Fibroblast of the aortic adventitia (primary cell): Measurements from ENCODE around the gene ZNF780A. TPM values are rescaled to one million over a fixed set of nuclear protein-coding genes. Genes with fewer than 3 reads are reported as not detected.

Source experiments
- DNase-seq: peaks from one replicate; pipeline ENCODE4 v3.0.0-alpha.2; 2010; ENCODE audit warnings: low read depth
- H3K4me3 ChIP-seq: 2 replicates; pipeline ENCODE4 v1.5.1; 2011; ENCODE audit warnings: low read depth, mild to moderate bottlenecking, control low read depth, low read length, moderate library complexity
- total RNA-seq: library from RNA; depleted of rRNA; stranded (reverse); fragments of >200 nt; gene quantifications from 2 replicates; pipeline ENCODE4 v1.2.3, GENCODE V29; 2012; ENCODE audit warnings: low replicate concordance
- TF ChIP-seq, protein P1 (sequence below): IDR thresholded peaks from 2 replicates; pipeline ENCODE4 v1.5.1; 2011; ENCODE audit warnings: mild to moderate bottlenecking, low read length, control low read depth, inconsistent platforms; ENCODE audit not compliant: insufficient read depth

Gene ZNF780A
- total RNA-seq, 1 donor = 15.9 TPM

DNA sequence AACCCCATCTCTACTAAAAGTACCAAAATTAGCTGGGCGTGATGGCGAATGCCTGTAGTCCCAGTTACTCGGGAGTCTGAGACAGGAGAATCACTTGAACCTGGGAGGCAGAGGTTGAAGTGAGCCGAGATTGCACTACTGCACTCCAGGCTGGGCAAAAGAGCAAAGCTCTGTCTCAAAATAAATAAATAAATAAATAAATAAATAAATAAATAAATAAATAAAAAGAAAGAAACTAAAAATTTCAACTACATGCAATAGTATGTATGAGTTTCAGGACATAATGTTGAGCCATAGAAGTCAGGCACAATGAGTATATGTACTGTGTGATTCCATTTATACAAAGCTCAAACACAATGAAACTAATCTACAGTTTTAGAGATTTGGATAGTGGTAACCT is 12.9 kb upstream of the ZNF780A start:
- TF ChIP-seq, protein P1, sequence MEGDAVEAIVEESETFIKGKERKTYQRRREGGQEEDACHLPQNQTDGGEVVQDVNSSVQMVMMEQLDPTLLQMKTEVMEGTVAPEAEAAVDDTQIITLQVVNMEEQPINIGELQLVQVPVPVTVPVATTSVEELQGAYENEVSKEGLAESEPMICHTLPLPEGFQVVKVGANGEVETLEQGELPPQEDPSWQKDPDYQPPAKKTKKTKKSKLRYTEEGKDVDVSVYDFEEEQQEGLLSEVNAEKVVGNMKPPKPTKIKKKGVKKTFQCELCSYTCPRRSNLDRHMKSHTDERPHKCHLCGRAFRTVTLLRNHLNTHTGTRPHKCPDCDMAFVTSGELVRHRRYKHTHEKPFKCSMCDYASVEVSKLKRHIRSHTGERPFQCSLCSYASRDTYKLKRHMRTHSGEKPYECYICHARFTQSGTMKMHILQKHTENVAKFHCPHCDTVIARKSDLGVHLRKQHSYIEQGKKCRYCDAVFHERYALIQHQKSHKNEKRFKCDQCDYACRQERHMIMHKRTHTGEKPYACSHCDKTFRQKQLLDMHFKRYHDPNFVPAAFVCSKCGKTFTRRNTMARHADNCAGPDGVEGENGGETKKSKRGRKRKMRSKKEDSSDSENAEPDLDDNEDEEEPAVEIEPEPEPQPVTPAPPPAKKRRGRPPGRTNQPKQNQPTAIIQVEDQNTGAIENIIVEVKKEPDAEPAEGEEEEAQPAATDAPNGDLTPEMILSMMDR = no peak
- no peak for DNase-seq
- no peak overlapping the region for H3K4me3 ChIP-seq

- DNase-seq = no peak
- H3K4me3 ChIP-seq = no peak overlapping the region
- TF ChIP-seq, protein P1 = no peak
Measured at GRCh38 chr19:40101813-40102212, 11.1 kb upstream of the ZNF780A start.

- TF ChIP-seq, protein P1 = no peak
- no peak for DNase-seq
- H3K4me3 ChIP-seq = no peak overlapping the region
Measured at GRCh38 chr19:40093416-40093815, 2.7 kb upstream of the ZNF780A start.

DNA sequence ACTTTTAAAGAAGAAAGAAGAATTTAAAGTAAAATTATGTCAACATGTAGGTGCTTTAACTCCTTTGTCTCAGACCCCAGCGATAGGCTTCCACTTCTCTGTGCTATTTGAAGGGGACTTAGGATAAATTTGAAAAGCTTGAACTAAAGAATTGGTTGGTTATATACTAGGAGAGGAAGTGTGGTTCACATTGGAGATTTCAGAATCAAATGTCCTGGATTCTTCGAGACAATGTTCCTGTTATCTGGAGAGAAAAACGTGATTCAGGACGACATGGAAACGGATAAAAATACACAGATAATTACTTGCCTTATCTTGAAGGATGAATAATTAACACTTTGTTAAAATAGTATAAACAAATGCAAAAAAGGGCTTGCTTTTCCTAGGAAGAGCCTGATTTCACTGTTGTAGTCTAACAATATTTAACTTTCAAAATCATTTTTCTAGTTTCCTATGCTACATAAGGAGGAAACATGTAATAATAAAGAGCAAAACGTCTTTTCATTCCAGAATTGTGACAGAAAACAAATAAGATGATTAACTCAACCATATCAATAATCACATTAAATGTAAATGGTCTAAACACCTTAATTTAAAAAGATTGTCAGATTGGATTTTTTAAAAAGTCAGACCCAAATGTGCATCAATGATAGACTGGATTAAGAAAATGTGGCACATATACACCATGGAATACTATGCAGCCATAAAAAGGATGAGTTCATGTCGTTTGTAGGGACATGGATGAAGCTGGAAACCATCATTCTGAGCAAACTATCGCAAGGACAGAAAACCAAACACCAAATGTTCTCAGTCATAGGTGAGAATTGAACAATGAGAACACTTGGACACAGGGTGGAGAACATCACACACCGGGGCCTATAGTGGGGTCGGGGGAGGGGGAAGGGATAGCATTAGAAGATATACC is 724 bp upstream of the ZNF780A start:
- no peak for DNase-seq
- TF ChIP-seq, protein P1 = no peak

DNA sequence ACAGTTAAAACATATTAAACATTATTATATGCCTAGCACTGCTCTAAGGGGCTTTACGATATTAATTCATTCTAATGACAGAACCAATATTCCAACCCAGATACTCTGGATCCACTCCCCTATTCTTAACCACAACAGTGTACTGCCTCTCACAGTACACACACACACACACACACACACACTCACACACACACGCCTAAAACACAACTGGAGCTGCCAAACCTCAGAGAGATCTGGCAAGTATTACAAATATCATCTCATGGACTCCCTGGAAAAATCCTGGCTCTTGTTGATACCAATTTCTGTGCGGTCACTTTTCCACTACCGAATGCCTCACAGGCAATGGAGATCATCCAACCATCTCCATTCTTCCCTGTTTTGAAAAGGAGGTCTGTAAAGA is 1.3 kb downstream of the ZNF780A start:
- H3K4me3 ChIP-seq = peak overlapping the region; percentile 93
- TF ChIP-seq, protein P1 = no peak
- DNase-seq = peak; percentile 88

More for the DNA sequence above, 724 bp upstream of the ZNF780A start:
- peak overlapping the region; percentile 93 for H3K4me3 ChIP-seq

- no peak for DNase-seq
- TF ChIP-seq, protein P1 = no peak
- no peak overlapping the region for H3K4me3 ChIP-seq
Measured at GRCh38 chr19:40088299-40089047, 2.3 kb downstream of the ZNF780A start.
